ENCODE data around the gene TUBAL3.

The TUBAL3 gene

DNA sequence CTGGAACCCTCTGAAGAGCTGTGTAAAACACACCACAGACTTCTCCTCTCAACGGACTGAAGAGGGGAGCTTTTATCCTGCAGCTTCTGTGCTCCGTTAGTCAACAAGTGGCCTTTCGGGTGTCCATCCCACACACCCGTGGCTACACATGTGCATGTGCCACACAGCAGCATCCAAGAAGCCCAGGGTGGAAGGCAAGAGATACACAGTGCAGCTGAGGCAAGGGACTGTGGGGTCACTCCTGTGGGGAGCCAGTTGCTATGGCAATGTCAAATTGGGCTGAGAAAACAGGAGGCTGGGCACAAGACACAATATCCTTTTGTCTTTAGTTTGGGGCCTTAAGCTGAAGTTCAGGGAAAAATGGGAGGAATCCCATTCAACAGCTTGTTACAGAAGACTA is 36.5 kb upstream of the TUBAL3 start:
- no peak overlapping the region for H3K9ac ChIP-seq (ENCODE audit: insufficient read length, low read depth)
- no peaks in the 10 kb centered on the region for H3K4me1 ChIP-seq (ENCODE audit: insufficient read depth, insufficient read length)

GRCh38 chr10:5440206-5440605 is 35.6 kb upstream of the TUBAL3 start:
- H3K36me3 ChIP-seq (ENCODE audit: insufficient read depth, insufficient read length, low read length): peaks cover 8% of the 10 kb centered on the region
- H3K9me3 ChIP-seq (ENCODE audit: insufficient read depth, low read length): no peaks in the 10 kb centered on the region
- no peak for DNase-seq (ENCODE audit: low read depth, low spot score)

More for the DNA sequence above, 36.5 kb upstream of the TUBAL3 start:
- no peak for DNase-seq (ENCODE audit: low read depth, low spot score)
- H3K9me3 ChIP-seq (ENCODE audit: insufficient read depth, low read length): no peaks in the 10 kb centered on the region
- H3K27me3 ChIP-seq (ENCODE audit: insufficient read depth, insufficient read length): no peaks in the 10 kb centered on the region
- no peak for TF ChIP-seq ZNF274 (IDR thresholded peaks at IDR 0.05; ENCODE audit: low read depth, low read length)
- no peak for TF ChIP-seq YY1 (IDR thresholded peaks at IDR 0.05; ENCODE audit: insufficient read depth, insufficient read length)
- no peak for TF ChIP-seq SUZ12 (IDR thresholded peaks at IDR 0.05; ENCODE audit: extremely low read depth, insufficient read depth, insufficient read length)
- H3K36me3 ChIP-seq (ENCODE audit: insufficient read depth, insufficient read length, low read length): peaks cover 8% of the 10 kb centered on the region
- H3K4me3 ChIP-seq (ENCODE audit: insufficient read length, low read depth): no peak overlapping the region

DNA sequence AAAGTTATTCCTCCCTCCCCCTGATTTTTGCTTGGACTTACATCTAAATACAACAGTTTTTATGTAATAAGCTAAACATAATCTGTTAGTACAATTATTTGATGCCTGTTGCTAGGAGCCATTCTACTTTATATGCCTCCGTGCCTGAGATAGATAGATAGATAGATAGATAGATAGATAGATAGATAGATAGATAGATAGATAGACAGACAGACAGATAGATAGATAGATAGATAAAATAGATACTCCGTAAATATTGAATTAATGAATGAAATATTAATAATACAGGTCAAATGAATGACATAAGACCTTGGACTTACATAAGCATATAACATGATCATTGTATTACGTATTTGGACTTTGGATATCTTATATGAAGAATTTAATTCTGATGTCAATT is 30.7 kb upstream of the TUBAL3 start:
- Histone ChIP-seq H3K27me3 (ENCODE audit: insufficient read depth, insufficient read length) (no peaks in the 10 kb centered on the region), H3K9me3 (ENCODE audit: insufficient read depth, low read length) (no peaks in the 10 kb centered on the region), H3K36me3 (ENCODE audit: insufficient read depth, insufficient read length, low read length) (peaks cover 4% of the 10 kb centered on the region), H3K4me3 (ENCODE audit: insufficient read length, low read depth) (no peak overlapping the region), H3K4me1 (ENCODE audit: insufficient read depth, insufficient read length) (no peaks in the 10 kb centered on the region), H3K9ac (ENCODE audit: insufficient read length, low read depth) (no peak overlapping the region)
- no peak for DNase-seq (ENCODE audit: low read depth, low spot score)
- TF ChIP-seq SUZ12 (IDR thresholded peaks at IDR 0.05; ENCODE audit: extremely low read depth, insufficient read depth, insufficient read length): no peak
- TF ChIP-seq ZNF274 (IDR thresholded peaks at IDR 0.05; ENCODE audit: low read depth, low read length): no peak
- no peak for TF ChIP-seq YY1 (IDR thresholded peaks at IDR 0.05; ENCODE audit: insufficient read depth, insufficient read length)

More at GRCh38 chr10:5440206-5440605, 35.6 kb upstream of the TUBAL3 start:
- no peak overlapping the region for H3K9ac ChIP-seq (ENCODE audit: insufficient read length, low read depth)
- no peak for TF ChIP-seq ZNF274 (IDR thresholded peaks at IDR 0.05; ENCODE audit: low read depth, low read length)
- TF ChIP-seq YY1 (IDR thresholded peaks at IDR 0.05; ENCODE audit: insufficient read depth, insufficient read length): no peak
- TF ChIP-seq SUZ12 (IDR thresholded peaks at IDR 0.05; ENCODE audit: extremely low read depth, insufficient read depth, insufficient read length): no peak
- no peaks in the 10 kb centered on the region for H3K27me3 ChIP-seq (ENCODE audit: insufficient read depth, insufficient read length)
- no peaks in the 10 kb centered on the region for H3K4me1 ChIP-seq (ENCODE audit: insufficient read depth, insufficient read length)
- no peak overlapping the region for H3K4me3 ChIP-seq (ENCODE audit: insufficient read length, low read depth)

- Histone ChIP-seq H3K27me3 (ENCODE audit: insufficient read depth, insufficient read length) (no peaks in the 10 kb centered on the region), H3K9ac (ENCODE audit: insufficient read length, low read depth) (no peak overlapping the region), H3K36me3 (ENCODE audit: insufficient read depth, insufficient read length, low read length) (peaks cover 14% of the 10 kb centered on the region), H3K9me3 (ENCODE audit: insufficient read depth, low read length) (no peaks in the 10 kb centered on the region), H3K4me1 (ENCODE audit: insufficient read depth, insufficient read length) (no peaks in the 10 kb centered on the region), H3K4me3 (ENCODE audit: insufficient read length, low read depth) (no peak overlapping the region)
- TF ChIP-seq SUZ12 (IDR thresholded peaks at IDR 0.05; ENCODE audit: extremely low read depth, insufficient read depth, insufficient read length) (no peak), YY1 (IDR thresholded peaks at IDR 0.05; ENCODE audit: insufficient read depth, insufficient read length) (no peak), ZNF274 (IDR thresholded peaks at IDR 0.05; ENCODE audit: low read depth, low read length) (no peak)
- DNase-seq (ENCODE audit: low read depth, low spot score): no peak
Measured at GRCh38 chr10:5434017-5434753, 29.6 kb upstream of the TUBAL3 start.

- no peak for DNase-seq (ENCODE audit: low read depth, low spot score)
- TF ChIP-seq YY1 (IDR thresholded peaks at IDR 0.05; ENCODE audit: insufficient read depth, insufficient read length): no peak
- no peak for TF ChIP-seq ZNF274 (IDR thresholded peaks at IDR 0.05; ENCODE audit: low read depth, low read length)
- no peak for TF ChIP-seq SUZ12 (IDR thresholded peaks at IDR 0.05; ENCODE audit: extremely low read depth, insufficient read depth, insufficient read length)
Measured at GRCh38 chr10:5433182-5433581, 28.6 kb upstream of the TUBAL3 start.

DNA sequence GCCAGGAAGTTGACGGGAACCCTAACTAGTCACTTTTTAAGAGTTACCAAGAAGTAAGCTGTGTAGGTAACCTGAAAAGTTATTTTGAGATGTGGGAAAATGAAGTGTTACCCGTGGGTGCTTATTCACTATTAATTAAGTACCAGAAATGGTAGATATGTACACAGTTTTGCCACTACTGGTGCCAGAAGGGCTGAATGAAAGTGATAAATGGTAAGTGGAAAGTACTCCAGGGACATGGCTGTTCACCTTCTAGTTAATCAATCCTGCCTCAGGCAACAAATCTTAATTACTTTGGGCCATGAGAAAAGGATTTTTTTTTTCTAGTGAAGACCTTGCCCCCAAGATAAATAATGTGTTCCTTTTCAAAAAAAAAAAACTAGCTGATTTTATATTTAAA is 23.5 kb upstream of the TUBAL3 start:
- Histone ChIP-seq H3K36me3 (ENCODE audit: insufficient read depth, insufficient read length, low read length) (peaks cover 18% of the 10 kb centered on the region), H3K9ac (ENCODE audit: insufficient read length, low read depth) (no peak overlapping the region), H3K9me3 (ENCODE audit: insufficient read depth, low read length) (no peaks in the 10 kb centered on the region), H3K4me1 (ENCODE audit: insufficient read depth, insufficient read length) (no peaks in the 10 kb centered on the region), H3K27me3 (ENCODE audit: insufficient read depth, insufficient read length) (no peaks in the 10 kb centered on the region), H3K4me3 (ENCODE audit: insufficient read length, low read depth) (no peak overlapping the region)
- TF ChIP-seq ZNF274 (IDR thresholded peaks at IDR 0.05; ENCODE audit: low read depth, low read length) (no peak), YY1 (IDR thresholded peaks at IDR 0.05; ENCODE audit: insufficient read depth, insufficient read length) (no peak), SUZ12 (IDR thresholded peaks at IDR 0.05; ENCODE audit: extremely low read depth, insufficient read depth, insufficient read length) (no peak)
- DNase-seq (ENCODE audit: low read depth, low spot score): no peak

More at GRCh38 chr10:5433182-5433581, 28.6 kb upstream of the TUBAL3 start:
- peaks cover 18% of the 10 kb centered on the region for H3K36me3 ChIP-seq (ENCODE audit: insufficient read depth, insufficient read length, low read length)
- no peak overlapping the region for H3K9ac ChIP-seq (ENCODE audit: insufficient read length, low read depth)
- H3K4me3 ChIP-seq (ENCODE audit: insufficient read length, low read depth): no peak overlapping the region
- no peaks in the 10 kb centered on the region for H3K9me3 ChIP-seq (ENCODE audit: insufficient read depth, low read length)
- H3K27me3 ChIP-seq (ENCODE audit: insufficient read depth, insufficient read length): no peaks in the 10 kb centered on the region
- H3K4me1 ChIP-seq (ENCODE audit: insufficient read depth, insufficient read length): no peaks in the 10 kb centered on the region

DNA sequence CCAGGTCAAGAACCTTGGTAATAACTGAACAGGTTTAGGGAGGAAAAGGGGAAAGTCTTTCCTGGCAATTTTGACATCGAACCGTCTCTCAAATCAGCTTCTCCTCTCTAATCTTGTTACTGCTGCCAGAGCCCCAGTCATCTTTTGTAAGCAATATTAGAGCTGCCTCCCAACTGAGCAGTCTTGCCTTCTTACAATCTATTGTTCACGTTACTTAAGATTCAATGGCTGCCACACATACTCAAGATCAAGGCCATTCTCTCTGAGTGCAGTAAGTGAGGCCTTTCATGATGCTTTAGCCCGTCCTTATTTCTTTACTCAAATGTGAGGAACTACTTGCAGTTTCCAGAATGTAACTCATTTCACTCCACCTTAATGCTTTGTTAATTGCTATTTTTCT is 20.1 kb upstream of the TUBAL3 start:
- H3K27me3 ChIP-seq (ENCODE audit: insufficient read depth, insufficient read length): no peaks in the 10 kb centered on the region
- H3K36me3 ChIP-seq (ENCODE audit: insufficient read depth, insufficient read length, low read length): peaks cover 10% of the 10 kb centered on the region
- H3K9ac ChIP-seq (ENCODE audit: insufficient read length, low read depth): no peak overlapping the region
- 0 out of 2 replicates have a peak, but pooled peaks cover 6% of the 10 kb centered on the region for H3K9me3 ChIP-seq (ENCODE audit: insufficient read depth, low read length)
- no peak for TF ChIP-seq ZNF274 (IDR thresholded peaks at IDR 0.05; ENCODE audit: low read depth, low read length)
- no peak for TF ChIP-seq YY1 (IDR thresholded peaks at IDR 0.05; ENCODE audit: insufficient read depth, insufficient read length)
- no peak for TF ChIP-seq SUZ12 (IDR thresholded peaks at IDR 0.05; ENCODE audit: extremely low read depth, insufficient read depth, insufficient read length)
- no peak for DNase-seq (ENCODE audit: low read depth, low spot score)
- H3K4me3 ChIP-seq (ENCODE audit: insufficient read length, low read depth): no peak overlapping the region
- H3K4me1 ChIP-seq (ENCODE audit: insufficient read depth, insufficient read length): no peaks in the 10 kb centered on the region
